Astrocyte (in vitro differentiated cells and primary cell): Measurements from ENCODE around the gene SLC35G4. TPM values are rescaled to one million over a fixed set of nuclear protein-coding genes. Genes with fewer than 3 reads are reported as not detected.

Experiments
- DNase-seq: peaks from one replicate; pipeline ENCODE4 v3.0.0-alpha.2; 2010; ENCODE audit warnings: low read depth
- FAIRE-seq: peaks from 2 replicates; lab custom pipeline; 2011; peaks lifted over from hg19 to GRCh38; lab: Jason Lieb, UNC
- H2AFZ ChIP-seq: 2 replicates; pipeline ENCODE4 v1.6.0; 2012; ENCODE audit warnings: low read depth, low read length, inconsistent platforms
- H3K27ac ChIP-seq: 2 replicates; pipeline ENCODE4 v1.5.1; 2011; ENCODE audit warnings: low read depth, low read length, inconsistent platforms
- H3K27me3 ChIP-seq: 2 replicates; pipeline ENCODE4 v1.6.0; 2011; ENCODE audit warnings: low read length, inconsistent platforms; ENCODE audit not compliant: insufficient read depth
- H3K36me3 ChIP-seq: 2 replicates; pipeline ENCODE4 v1.5.1; 2011; ENCODE audit warnings: low read length, inconsistent platforms; ENCODE audit not compliant: insufficient read depth
- H3K4me1 ChIP-seq: 2 replicates; pipeline ENCODE4 v1.5.1; 2011; ENCODE audit warnings: low read length, inconsistent platforms; ENCODE audit not compliant: insufficient read depth
- H3K4me2 ChIP-seq: 2 replicates; pipeline ENCODE4 v1.6.0; 2012; ENCODE audit warnings: low read length, inconsistent platforms
- H3K4me3 ChIP-seq: 2 replicates; pipeline ENCODE4 v1.5.1; 2011; ENCODE audit warnings: low read depth, mild to moderate bottlenecking, low read length, inconsistent platforms; ENCODE audit not compliant: insufficient read depth
- H3K79me2 ChIP-seq: 2 replicates; pipeline ENCODE4 v1.6.0; 2012; ENCODE audit warnings: mild to moderate bottlenecking, low read length, inconsistent platforms; ENCODE audit not compliant: insufficient read depth
- H3K9ac ChIP-seq: 2 replicates; pipeline ENCODE4 v1.6.0; 2012; ENCODE audit warnings: mild to moderate bottlenecking, low read length, inconsistent platforms
- H3K9me3 ChIP-seq: 2 replicates; pipeline ENCODE4 v1.5.1; 2012; ENCODE audit warnings: low read depth, mild to moderate bottlenecking, low read length, inconsistent platforms; ENCODE audit not compliant: insufficient read depth
- H4K20me1 ChIP-seq: 2 replicates; pipeline ENCODE4 v1.6.0; 2012; ENCODE audit warnings: low read length, inconsistent platforms; ENCODE audit not compliant: insufficient read depth
- H3K27ac Mint-ChIP-seq: one replicate; pipeline ENCODE4 v1.8.0; 2021; ENCODE audit warnings: mild to moderate bottlenecking, mixed read lengths; ENCODE audit not compliant: unreplicated experiment
- H3K27me3 Mint-ChIP-seq: one replicate; pipeline ENCODE4 v1.8.0; 2021; ENCODE audit warnings: low read depth, mixed read lengths; ENCODE audit not compliant: unreplicated experiment
- H3K36me3 Mint-ChIP-seq: one replicate; pipeline ENCODE4 v1.8.0; 2021; ENCODE audit warnings: low read depth, mixed read lengths; ENCODE audit not compliant: unreplicated experiment
- H3K4me1 Mint-ChIP-seq: one replicate; pipeline ENCODE4 v1.8.0; 2021; ENCODE audit warnings: low read depth, mixed read lengths; ENCODE audit not compliant: unreplicated experiment
- H3K4me3 Mint-ChIP-seq: one replicate; pipeline ENCODE4 v1.8.0; 2021; ENCODE audit warnings: mild to moderate bottlenecking, moderate library complexity, mixed read lengths; ENCODE audit not compliant: unreplicated experiment
- H3K9me3 Mint-ChIP-seq: one replicate; pipeline ENCODE4 v1.8.0; 2021; ENCODE audit warnings: mild to moderate bottlenecking, mixed read lengths; ENCODE audit not compliant: unreplicated experiment
- EZH2 ChIP-seq: IDR thresholded peaks from 2 replicates; pipeline ENCODE4 v1.6.1; 2012; ENCODE audit warnings: mild to moderate bottlenecking, low read length, inconsistent platforms; ENCODE audit not compliant: insufficient read depth
- total RNA-seq: library from RNA; stranded (reverse); gene quantifications from 2 replicates; pipeline ENCODE4 v1.2.1, GENCODE V29; 2021
- TF ChIP-seq, protein P1 (sequence below): IDR thresholded peaks from 2 replicates; pipeline ENCODE4 v1.5.1; 2011; ENCODE audit warnings: low read depth, mild to moderate bottlenecking, inconsistent platforms, low read length, moderate library complexity; ENCODE audit not compliant: insufficient read depth

Gene SLC35G4
- total RNA-seq, 1 donor from 2014 or later = not detected

DNA sequence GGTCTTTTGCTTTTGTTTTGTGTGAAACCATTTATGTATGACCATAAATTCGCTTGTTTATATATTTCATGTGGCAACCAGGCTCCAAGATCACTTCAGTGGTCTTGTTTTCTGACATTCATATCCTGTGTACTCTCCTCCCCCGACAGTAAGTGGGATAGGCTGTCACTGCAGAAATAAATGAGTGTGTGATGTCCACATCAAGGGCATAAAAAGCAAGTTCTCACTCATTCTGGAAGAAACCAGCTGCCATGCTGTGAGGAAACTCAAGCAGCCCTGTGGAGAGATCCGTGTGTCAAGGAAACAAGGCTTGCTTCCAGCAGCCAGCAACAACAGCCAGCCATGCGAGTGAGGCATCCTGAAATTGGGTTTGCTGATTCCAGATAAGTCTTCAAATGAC lies 40.4 kb downstream of the SLC35G4 start:
- no peak overlapping the region for H3K9ac ChIP-seq
- DNase-seq (no peak), FAIRE-seq (no peak)
- H3K9me3 Mint-ChIP-seq = peaks cover 10% of the 10 kb centered on the region
- no peaks in the 10 kb centered on the region for H3K4me1 Mint-ChIP-seq
- H3K36me3 ChIP-seq = no peaks in the 10 kb centered on the region
- H3K27ac Mint-ChIP-seq = no peak overlapping the region
- H3K4me2 ChIP-seq = no peak overlapping the region
- no peaks in the 10 kb centered on the region for H3K4me1 ChIP-seq
- peaks cover 18% of the 10 kb centered on the region for H3K27me3 Mint-ChIP-seq
- H3K36me3 Mint-ChIP-seq = no peaks in the 10 kb centered on the region
- no peaks in the 10 kb centered on the region for H3K79me2 ChIP-seq
- H3K4me3 ChIP-seq = no peak overlapping the region
- no peak overlapping the region for H3K27ac ChIP-seq
- no peaks in the 10 kb centered on the region for H4K20me1 ChIP-seq
- H3K4me3 Mint-ChIP-seq = no peak overlapping the region
- peaks cover 7% of the 10 kb centered on the region for H3K27me3 ChIP-seq
- no peaks in the 10 kb centered on the region for H3K9me3 ChIP-seq
- TF ChIP-seq, protein P1, sequence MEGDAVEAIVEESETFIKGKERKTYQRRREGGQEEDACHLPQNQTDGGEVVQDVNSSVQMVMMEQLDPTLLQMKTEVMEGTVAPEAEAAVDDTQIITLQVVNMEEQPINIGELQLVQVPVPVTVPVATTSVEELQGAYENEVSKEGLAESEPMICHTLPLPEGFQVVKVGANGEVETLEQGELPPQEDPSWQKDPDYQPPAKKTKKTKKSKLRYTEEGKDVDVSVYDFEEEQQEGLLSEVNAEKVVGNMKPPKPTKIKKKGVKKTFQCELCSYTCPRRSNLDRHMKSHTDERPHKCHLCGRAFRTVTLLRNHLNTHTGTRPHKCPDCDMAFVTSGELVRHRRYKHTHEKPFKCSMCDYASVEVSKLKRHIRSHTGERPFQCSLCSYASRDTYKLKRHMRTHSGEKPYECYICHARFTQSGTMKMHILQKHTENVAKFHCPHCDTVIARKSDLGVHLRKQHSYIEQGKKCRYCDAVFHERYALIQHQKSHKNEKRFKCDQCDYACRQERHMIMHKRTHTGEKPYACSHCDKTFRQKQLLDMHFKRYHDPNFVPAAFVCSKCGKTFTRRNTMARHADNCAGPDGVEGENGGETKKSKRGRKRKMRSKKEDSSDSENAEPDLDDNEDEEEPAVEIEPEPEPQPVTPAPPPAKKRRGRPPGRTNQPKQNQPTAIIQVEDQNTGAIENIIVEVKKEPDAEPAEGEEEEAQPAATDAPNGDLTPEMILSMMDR = no peak
- TF ChIP-seq EZH2 = no peak
- H2AFZ ChIP-seq = no peak overlapping the region

GRCh38 chr18:11651899-11652298 lies 42.5 kb downstream of the SLC35G4 start:
- no peak overlapping the region for H3K4me2 ChIP-seq
- Mint-ChIP-seq H3K36me3 (no peaks in the 10 kb centered on the region), H3K4me1 (peaks cover 4% of the 10 kb centered on the region), H3K27ac (no peak overlapping the region), H3K27me3 (peaks cover 29% of the 10 kb centered on the region), H3K9me3 (peaks cover 10% of the 10 kb centered on the region), H3K4me3 (no peak overlapping the region)
- H3K27ac ChIP-seq = no peak overlapping the region
- H3K9ac ChIP-seq = no peak overlapping the region
- H3K27me3 ChIP-seq = peaks cover 7% of the 10 kb centered on the region
- no peaks in the 10 kb centered on the region for H3K36me3 ChIP-seq
- no peaks in the 10 kb centered on the region for H3K79me2 ChIP-seq
- no peak overlapping the region for H2AFZ ChIP-seq
- FAIRE-seq (no peak), DNase-seq (no peak)
- H4K20me1 ChIP-seq = no peaks in the 10 kb centered on the region
- no peaks in the 10 kb centered on the region for H3K4me1 ChIP-seq
- TF ChIP-seq, protein P1 = no peak
- no peak for TF ChIP-seq EZH2
- H3K4me3 ChIP-seq = no peak overlapping the region
- H3K9me3 ChIP-seq = no peaks in the 10 kb centered on the region

DNA sequence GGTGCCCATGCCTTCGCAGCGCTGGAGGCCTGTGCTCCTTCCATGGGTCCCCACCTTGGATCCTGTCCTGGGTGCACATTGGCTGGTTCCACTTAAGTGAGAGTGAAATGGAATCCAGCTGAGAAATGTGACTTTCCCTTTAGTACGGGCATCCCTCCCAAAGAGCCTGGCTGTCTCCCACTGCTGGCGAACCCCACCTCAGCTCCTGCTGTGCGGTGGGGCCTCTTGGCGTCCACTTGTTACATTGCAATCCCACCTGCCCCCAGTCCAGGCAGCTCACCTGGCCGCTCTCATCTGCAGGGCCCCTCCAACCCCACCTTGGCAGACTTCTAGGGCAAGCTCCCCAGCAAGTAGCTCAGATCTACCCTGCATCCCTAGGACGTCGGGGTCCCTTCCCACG lies 44.1 kb downstream of the SLC35G4 start:
- Histone ChIP-seq H3K27ac (no peak overlapping the region), H2AFZ (no peak overlapping the region), H3K36me3 (no peaks in the 10 kb centered on the region), H3K27me3 (peaks cover 7% of the 10 kb centered on the region), H3K4me3 (no peak overlapping the region), H3K9ac (no peak overlapping the region), H3K9me3 (no peaks in the 10 kb centered on the region), H3K79me2 (no peaks in the 10 kb centered on the region), H3K4me2 (no peak overlapping the region), H4K20me1 (no peaks in the 10 kb centered on the region), H3K4me1 (no peaks in the 10 kb centered on the region)
- TF ChIP-seq, protein P1 = no peak
- TF ChIP-seq EZH2 = no peak
- FAIRE-seq (no peak), DNase-seq (no peak)
- no peak overlapping the region for H3K27ac Mint-ChIP-seq
- no peaks in the 10 kb centered on the region for H3K36me3 Mint-ChIP-seq
- H3K9me3 Mint-ChIP-seq = peaks cover 15% of the 10 kb centered on the region
- no peak overlapping the region for H3K4me3 Mint-ChIP-seq
- peaks cover 42% of the 10 kb centered on the region for H3K27me3 Mint-ChIP-seq
- peaks cover 4% of the 10 kb centered on the region for H3K4me1 Mint-ChIP-seq
